H7 (cell line): Measurements from ENCODE around the gene CYP27C1. TPM values are rescaled to one million over a fixed set of nuclear protein-coding genes. Genes with fewer than 3 reads are reported as not detected.
"Not testable (repeated sequence)": the region's sequence is repeated elsewhere in the genome, so short reads cannot be mapped to it uniquely, and the experiment has no call there.

ENCODE experiments used
- DNase-seq: peaks from one replicate; pipeline ENCODE4 v3.0.0; 2012
- H3K27me3 ChIP-seq: 2 replicates; pipeline ENCODE4 v1.6.0; 2011; ENCODE audit warnings: mild to moderate bottlenecking, low read length; ENCODE audit not compliant: control insufficient read depth, insufficient read depth
- H3K36me3 ChIP-seq: replicated peaks from 2 replicates; pipeline ENCODE4 v1.5.1; 2011; ENCODE audit warnings: low read length; ENCODE audit not compliant: control insufficient read depth, insufficient read depth
- H3K4me3 ChIP-seq: 2 replicates; pipeline ENCODE4 v1.5.1; 2011; ENCODE audit warnings: low read depth, mild to moderate bottlenecking, control low read depth, low read length, moderate library complexity; ENCODE audit not compliant: insufficient read depth
- total RNA-seq: library from RNA; depleted of rRNA; stranded (reverse); fragments of >200 nt; shearing (Covaris generic); gene quantifications from 2 replicates; pipeline ENCODE4 v1.2.3, GENCODE V29; 2014

CYP27C1 gene
- total RNA-seq, 1 experiment from 2014 or later, result 0.83 TPM

DNA sequence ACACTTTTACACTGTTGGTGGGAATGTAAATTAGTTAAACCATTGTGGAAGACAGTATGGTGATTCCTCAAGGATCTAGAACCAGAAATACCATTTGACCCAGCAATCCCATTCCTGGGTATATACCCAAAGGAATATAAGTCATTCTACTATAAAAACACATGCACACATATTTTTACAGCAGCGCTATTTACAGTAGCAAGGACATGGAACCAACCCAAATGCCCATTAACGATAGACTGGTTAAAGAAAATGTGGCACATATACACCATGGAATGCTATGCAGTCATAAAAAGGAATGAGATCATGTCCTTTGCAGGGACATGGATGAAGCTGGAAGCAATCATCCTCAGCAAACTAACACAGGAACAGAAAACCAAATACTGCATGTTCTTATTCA is 5.9 kb downstream of the CYP27C1 start:
- H3K27me3 ChIP-seq, result peaks cover 22% of the 10 kb centered on the region
- not testable (repeated sequence) for DNase-seq, H3K36me3 ChIP-seq, H3K4me3 ChIP-seq

DNA sequence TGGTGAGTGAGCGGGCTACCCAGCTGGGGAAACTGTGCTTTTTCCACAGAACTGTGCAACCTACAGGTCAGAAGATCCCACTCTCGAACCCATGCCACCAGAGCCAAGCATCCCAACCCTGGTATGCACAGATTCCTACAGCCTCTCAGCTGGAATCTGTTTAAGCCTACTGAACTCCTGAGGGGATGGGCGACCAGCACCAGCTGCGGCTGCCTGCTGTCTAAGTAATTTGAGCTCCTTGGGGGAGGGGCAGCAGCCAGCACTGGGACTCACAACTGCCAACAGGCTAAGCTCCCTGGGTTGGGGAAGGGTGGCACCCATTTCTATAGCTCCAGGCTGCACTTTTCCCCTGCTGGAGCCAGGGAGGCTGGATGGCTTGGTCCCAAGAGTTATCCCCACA is 11.8 kb downstream of the CYP27C1 start:
- Histone ChIP-seq H3K4me3 (no peak overlapping the region), H3K36me3 (no peaks in the 10 kb centered on the region), H3K27me3 (no peaks in the 10 kb centered on the region)
- peak; percentile 60 for DNase-seq

DNA sequence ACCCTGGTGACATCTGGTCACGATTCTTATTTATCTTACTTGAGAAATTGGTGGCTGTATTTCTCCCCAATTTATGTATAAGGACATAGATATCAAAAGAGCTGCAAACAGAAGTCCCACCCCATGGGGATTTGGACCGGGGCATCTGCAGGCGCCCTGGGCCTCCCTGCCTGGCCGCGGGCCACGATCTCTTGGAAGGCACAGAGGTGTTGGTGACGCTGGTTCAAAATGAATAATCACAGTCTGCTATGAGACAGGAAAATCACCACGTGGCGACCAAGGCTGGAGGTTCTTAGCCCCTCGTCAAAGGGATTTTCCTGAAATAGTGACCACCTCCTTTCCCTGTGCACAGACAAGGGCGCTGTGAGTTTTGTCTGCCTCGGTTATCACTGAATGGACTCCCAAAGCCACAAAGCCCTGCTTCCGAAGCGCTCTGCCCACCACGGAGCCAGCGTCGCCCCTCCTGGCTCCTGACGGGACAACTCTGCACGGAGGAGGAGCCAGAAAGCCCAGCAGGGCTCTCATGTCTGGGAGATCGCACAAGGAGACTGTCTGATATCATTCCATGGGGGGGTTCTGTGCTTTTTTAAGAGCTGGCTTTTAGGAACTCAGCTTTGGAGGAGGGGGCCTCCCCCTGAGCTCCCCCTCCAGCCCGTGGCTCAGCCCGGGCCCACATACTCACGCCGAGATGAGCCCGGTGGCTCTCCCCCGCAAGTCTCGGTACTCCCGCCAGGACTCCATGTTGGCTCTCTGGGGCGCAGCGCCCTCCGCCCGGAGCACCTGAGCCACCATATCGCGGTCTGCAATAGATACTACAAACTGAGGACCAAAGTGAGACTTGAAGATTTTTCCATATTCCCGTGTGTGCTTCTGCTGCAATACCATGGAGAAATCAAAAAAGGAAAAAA is 14.6 kb downstream of the CYP27C1 start:
- DNase-seq, result peak; percentile 75
- Histone ChIP-seq H3K36me3 (no peaks in the 10 kb centered on the region), H3K4me3 (peak overlapping the region; percentile 11; the same call in 1 of the 2 replicates), H3K27me3 (no peaks in the 10 kb centered on the region)

DNA sequence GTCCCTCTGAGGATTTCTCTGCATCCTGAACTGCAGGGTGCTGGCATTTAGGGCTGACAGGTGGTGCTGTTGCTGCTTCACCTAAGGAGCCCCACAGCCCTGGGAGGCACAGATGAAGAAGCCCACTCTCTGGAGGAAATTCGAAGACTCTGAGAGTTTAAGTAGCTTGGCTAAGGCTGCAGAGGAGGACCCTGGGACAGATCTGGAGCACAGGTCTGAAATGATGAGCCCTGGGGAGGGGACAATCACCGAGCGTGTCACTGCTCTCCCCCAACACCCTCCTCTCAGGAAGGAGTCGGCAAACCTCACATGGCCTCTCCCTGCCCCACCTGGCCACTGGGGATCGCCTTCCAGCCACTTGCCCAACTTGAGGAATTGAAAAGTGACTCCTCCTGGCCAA is 18.6 kb downstream of the CYP27C1 start:
- no peak overlapping the region for H3K4me3 ChIP-seq
- peak; percentile 57 for DNase-seq
- H3K36me3 ChIP-seq, result no peaks in the 10 kb centered on the region
- H3K27me3 ChIP-seq, result no peaks in the 10 kb centered on the region

DNA sequence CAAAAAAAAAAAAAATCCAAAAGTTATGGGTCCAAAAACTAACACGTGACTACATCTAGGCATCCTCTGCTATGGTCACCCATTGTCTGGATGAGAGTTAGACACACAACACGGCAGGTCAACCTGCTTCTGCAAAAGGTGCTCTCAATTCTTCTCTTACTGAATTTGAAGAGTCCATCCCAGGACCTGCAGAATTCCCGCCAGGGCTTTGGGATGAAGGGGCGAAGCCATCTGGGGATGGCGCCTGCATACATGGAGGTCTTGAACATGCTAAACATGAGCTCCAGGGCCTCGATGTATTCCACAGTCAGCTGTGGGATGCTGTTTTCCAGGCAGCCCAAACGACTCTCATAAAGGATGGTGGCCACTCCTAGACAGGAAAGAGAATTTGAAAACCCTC is 19.1 kb downstream of the CYP27C1 start:
- Histone ChIP-seq H3K36me3 (no peaks in the 10 kb centered on the region), H3K27me3 (no peaks in the 10 kb centered on the region), H3K4me3 (no peak overlapping the region)
- no peak for DNase-seq

DNA sequence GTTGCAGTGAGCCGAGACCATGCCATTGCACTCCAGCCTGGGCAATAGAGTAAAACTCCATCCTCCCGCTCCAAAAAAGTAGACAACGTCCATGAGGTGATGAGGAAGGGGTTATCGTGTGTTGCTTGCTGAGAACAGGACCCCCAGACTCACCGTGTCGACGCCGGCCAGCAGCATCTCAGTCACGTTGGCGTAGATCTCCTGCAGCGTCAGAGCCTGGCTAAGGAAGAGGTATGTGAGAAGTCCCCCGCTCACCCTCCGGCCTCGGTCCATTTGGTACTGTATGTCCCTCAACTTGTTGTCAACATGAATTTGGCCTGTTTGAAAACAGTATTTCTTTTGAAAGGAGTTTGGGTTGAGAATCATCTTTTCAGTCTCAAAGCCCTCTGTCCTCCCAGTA is 20.9 kb downstream of the CYP27C1 start:
- no peak for DNase-seq
- Histone ChIP-seq H3K4me3 (no peak overlapping the region), H3K36me3 (no peaks in the 10 kb centered on the region), H3K27me3 (no peaks in the 10 kb centered on the region)

DNA sequence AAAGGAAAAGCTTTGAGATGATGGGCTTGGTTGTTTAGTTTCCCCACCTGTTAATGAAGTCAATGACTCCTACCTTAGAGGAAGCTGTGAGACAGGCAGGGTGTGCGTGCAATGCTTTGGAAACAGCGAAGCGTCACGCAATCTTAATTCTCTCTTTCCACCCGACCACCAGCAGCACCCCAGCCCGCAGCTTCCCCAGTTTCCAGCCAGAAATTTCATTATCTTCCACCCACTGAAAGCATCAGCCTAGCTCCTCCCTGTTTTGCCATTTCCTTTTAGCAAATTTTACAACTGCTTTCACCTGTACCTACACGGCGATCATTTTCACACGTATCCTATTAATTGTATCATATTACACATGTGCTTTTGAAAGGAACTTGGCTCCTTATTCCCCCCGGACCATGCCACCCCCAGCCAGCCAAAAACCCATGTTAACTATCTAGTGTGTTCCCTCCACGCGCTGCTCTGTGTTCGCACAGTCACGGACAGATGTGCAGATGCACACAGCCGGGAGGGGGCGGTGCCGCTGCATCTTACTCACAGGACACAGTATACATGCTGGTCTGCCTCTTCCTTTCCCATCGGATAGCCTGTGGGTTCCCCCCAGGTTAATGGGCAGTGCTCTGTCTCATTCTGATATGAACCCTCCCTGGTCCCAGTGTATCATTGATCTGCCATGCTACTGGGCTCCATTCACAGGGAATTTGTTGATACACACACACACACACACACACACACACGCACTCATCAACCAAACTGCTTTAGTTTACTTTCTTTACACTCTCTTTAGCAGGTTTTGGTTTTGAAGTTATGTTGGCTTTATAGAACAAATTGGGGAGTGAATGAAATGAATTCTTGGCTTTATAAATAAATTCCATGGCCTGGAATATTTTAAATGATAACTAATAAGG is 22.4 kb downstream of the CYP27C1 start:
- DNase-seq, result peak; percentile 82
- H3K27me3 ChIP-seq, result no peaks in the 10 kb centered on the region
- no peaks in the 10 kb centered on the region for H3K36me3 ChIP-seq
- no peak overlapping the region for H3K4me3 ChIP-seq

DNA sequence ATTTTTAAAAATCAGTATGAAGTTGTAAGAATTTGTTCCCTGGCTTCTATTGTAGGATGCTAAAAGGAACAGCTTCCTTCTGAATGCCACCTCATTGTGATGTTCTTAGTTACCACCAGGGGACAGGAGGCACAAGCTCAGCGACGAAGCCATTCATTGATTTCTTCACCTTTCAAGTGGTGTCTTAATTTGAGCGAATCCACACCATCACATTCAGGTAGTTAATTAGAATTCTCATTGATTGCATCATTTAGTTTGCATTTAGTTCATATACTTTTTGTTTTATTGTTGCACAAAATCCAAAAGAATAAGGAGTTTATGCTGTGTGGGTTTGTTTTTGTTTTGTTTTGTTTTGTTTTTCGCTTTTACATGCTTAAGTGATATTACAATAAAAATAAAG is 23.1 kb downstream of the CYP27C1 start:
- Histone ChIP-seq H3K27me3 (no peaks in the 10 kb centered on the region), H3K36me3 (no peaks in the 10 kb centered on the region), H3K4me3 (no peak overlapping the region)
- DNase-seq, result peak; percentile 78

DNA sequence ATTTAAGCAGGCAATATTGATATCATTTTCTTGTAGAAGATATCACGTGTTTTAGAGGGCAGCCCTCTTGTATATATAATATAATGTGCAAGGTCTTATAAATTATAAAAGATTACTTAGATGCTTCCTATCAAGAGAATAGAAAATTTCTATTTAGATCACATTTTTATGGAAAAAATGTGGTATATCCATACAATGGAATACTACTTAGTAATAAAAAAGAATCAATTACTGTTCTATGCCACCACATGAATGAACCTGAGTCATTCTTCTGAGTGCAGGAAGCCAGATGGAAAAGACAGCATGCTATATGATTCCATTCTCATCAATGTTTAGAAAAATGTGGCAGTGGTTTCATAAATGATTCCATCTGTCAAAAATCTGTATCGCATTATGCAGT is 23.6 kb downstream of the CYP27C1 start:
- DNase-seq, result no peak
- H3K4me3 ChIP-seq, result no peak overlapping the region
- no peaks in the 10 kb centered on the region for H3K36me3 ChIP-seq
- no peaks in the 10 kb centered on the region for H3K27me3 ChIP-seq

DNA sequence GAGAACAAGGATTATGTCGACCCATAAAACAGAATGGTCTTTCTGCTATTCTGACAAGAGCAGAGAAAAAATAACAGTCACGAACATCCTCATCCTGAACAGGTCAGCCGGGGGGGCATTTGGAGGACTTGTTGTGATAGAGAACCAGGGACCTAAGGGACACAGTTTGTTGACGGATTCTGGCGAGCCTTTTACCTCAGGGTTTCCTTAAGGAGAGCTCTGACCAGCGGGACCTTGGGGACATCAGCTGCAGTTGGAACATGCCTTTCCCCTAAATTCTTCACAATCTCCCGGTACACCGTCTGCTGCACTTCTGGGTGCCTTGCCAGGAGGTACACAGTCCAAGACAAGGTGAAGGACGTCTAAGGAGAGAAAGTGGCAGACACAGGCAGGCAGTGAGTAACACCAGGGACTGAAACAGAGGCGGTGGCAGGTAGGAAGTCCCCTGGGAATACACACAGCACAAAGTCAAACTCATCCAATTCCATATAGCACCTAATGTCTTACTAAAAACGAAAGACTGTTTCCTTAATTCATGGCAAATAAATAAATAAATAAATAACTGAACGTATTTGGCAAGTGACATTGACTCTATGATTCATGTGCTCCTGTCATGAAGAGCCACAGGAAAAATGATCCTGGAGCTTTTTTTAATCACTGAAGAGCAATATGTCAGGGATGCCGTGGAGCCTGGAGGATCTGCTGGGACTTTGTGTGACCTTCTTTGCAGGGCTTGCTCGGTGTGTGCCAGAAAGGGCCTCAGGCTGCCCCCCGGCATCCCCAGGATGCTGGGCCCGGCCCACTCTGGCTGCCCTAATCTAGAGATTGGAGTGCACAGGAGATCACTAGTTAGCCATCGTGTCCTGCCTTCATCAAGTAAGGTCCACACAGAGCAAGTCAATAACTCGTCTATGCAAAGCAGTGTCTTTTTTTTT is 24.7 kb downstream of the CYP27C1 start:
- no peak overlapping the region for H3K4me3 ChIP-seq
- no peak for DNase-seq

DNA sequence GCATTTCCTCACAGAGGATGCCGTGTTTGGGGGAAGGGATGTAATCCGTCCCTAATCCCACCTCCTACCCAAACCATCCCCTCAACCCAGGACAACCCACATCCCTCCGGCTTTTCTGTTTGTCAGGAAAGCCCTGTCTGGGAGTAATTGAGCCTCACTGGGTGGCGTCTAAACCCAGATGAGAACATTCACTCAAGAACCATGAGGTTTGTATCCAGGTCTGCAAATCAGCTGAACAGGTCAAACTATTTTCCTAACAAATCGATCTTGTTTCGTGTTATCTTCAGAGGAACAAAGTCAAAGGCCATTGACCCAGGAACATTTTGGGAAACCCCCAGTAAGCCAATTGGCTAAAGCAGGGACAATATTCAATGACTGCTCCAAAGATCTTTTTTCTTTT is 25.7 kb downstream of the CYP27C1 start:
- Histone ChIP-seq H3K36me3 (no peaks in the 10 kb centered on the region), H3K4me3 (no peak overlapping the region), H3K27me3 (no peaks in the 10 kb centered on the region)
- DNase-seq, result peak; percentile 76

More for the DNA sequence above, 24.7 kb downstream of the CYP27C1 start:
- H3K36me3 ChIP-seq, result no peaks in the 10 kb centered on the region
- H3K27me3 ChIP-seq, result no peaks in the 10 kb centered on the region

DNA sequence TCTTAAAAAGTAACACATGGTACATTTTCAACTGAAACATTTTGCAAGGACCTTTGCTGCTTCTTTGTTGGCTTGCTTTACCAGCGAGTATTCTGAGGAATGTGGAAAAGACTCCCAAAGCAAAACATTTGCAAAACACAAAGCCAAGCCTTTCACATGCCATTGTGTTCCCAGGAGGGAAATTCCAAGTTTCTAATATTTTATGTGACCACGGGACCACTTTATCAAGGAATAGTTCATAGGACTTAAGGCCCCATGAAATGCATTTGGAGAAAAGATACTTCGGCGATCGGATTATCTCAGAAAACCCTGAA is 26.2 kb downstream of the CYP27C1 start:
- no peak overlapping the region for H3K4me3 ChIP-seq
- H3K36me3 ChIP-seq, result no peaks in the 10 kb centered on the region
- no peaks in the 10 kb centered on the region for H3K27me3 ChIP-seq
- DNase-seq, result peak; percentile 48

DNA sequence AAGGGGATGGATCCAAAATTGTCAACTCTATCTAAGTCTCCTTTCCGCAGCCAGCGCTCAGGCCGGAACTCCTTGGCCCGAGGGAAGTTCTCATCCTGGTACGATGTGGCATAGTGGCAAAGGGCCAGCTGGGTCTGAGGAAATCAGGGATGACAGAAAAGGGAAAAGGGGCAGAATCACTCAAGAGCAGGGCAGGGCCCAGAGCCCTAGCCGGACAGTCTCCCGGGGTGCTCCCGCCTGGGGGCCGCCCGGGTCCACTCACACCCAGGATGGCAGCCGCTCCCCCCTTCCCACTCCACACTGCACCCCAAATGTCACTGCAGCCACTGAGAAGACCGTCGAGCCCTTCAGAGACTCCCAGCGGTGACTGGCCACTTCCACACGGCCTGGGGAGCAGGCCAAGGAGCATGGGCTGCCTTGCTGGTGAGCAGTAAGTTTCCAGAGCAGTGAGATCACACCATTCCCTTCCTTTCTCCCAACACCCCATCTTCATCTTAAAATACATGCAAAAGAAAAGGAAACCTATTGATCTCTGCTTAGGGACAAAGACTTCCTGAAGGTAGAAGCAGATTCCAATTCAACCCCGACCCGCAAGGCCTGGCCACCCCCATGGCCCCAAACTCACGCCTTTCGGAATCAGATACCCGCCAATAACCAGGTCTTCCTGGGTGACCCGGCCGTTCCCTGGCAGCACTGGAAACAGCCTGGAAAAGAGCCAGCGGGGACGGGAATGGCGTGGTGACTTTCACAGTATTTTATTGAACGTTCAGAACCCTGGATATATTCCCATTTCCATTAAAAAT is 26.7 kb downstream of the CYP27C1 start:
- H3K27me3 ChIP-seq, result no peaks in the 10 kb centered on the region
- peak; percentile 69 for DNase-seq
- H3K4me3 ChIP-seq, result no peak overlapping the region
- H3K36me3 ChIP-seq, result no peaks in the 10 kb centered on the region
